KMS-11 (cell line): Measurements from ENCODE around the gene COL13A1.

Experiments
- H2AFZ ChIP-seq: fragments of 200-600 bp; sonication (generic); 2 replicates; pipeline ENCODE4 v1.6.1; 2016; ENCODE audit warnings: antibody characterized with exemption, mixed run types, low read depth
- H3K27ac ChIP-seq: fragments of 200-600 bp; sonication (generic); 2 replicates; pipeline ENCODE4 v1.6.1; 2016; ENCODE audit warnings: mild to moderate bottlenecking, mixed run types
- H3K27me3 ChIP-seq: fragments of 200-600 bp; sonication (generic); 2 replicates; pipeline ENCODE4 v1.6.1; 2017; ENCODE audit warnings: mild to moderate bottlenecking, low read depth, mixed run types, moderate library complexity; ENCODE audit not compliant: insufficient read depth
- H3K36me3 ChIP-seq: fragments of 200-600 bp; sonication (generic); 2 replicates; pipeline ENCODE4 v1.6.1; 2017; ENCODE audit warnings: mild to moderate bottlenecking, mixed run types; ENCODE audit not compliant: insufficient read depth
- H3K4me1 ChIP-seq: fragments of 200-600 bp; sonication (generic); 2 replicates; pipeline ENCODE4 v1.6.1; 2016; ENCODE audit warnings: mild to moderate bottlenecking, low read depth, mixed run types; ENCODE audit not compliant: poor library complexity, severe bottlenecking
- H3K4me2 ChIP-seq: fragments of 200-600 bp; sonication (generic); 2 replicates; pipeline ENCODE4 v1.7.0; 2016; ENCODE audit warnings: mild to moderate bottlenecking, mixed run types
- H3K4me3 ChIP-seq: fragments of 200-600 bp; sonication (generic); IDR thresholded peaks from 2 replicates; pipeline ENCODE4 v1.6.1; 2017; ENCODE audit warnings: low read depth, low read length, mixed read lengths; ENCODE audit not compliant: insufficient read depth
- H3K79me2 ChIP-seq: fragments of 200-600 bp; sonication (generic); 2 replicates; pipeline ENCODE4 v1.6.1; 2016; ENCODE audit warnings: low read depth, mixed run types; ENCODE audit not compliant: insufficient read depth
- H3K9ac ChIP-seq: fragments of 200-600 bp; sonication (generic); 2 replicates; pipeline ENCODE4 v1.6.1; 2016; ENCODE audit warnings: mild to moderate bottlenecking, mixed run types
- H4K20me1 ChIP-seq: fragments of 200-600 bp; sonication (generic); 2 replicates; pipeline ENCODE4 v1.6.1; 2016; ENCODE audit warnings: mild to moderate bottlenecking, mixed run types; ENCODE audit not compliant: insufficient read depth
- TF ChIP-seq, protein P1 (sequence below): fragments of 200-600 bp; sonication (generic); conservative IDR thresholded peaks from 2 replicates; pipeline ENCODE4 v1.6.1; 2017; ENCODE audit warnings: low read depth, mild to moderate bottlenecking, antibody characterized with exemption, low read length, moderate library complexity, mixed read lengths

The COL13A1 gene

DNA sequence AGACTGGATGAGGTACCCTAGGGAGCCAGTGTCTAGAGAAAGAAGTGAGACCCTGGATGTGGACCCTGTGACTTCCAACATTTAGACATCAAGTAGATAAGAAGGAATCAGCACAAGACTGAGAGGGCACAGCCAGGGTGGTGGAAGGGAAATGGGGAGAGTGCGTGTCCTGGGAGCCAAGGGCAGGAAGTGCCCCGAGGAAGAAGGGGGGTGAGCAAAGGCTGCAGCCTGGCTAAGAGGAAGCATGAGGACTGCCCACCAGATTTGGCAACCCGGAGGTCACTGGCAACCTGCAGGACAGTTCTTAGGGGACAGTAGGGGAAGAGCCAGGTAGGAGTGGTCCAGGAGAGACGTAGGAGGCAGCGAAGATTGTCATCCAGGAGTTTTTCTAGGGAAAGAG, 14.8 kb downstream of the COL13A1 start:
- Histone ChIP-seq H3K79me2 (no peaks in the 10 kb centered on the region), H2AFZ (no peak overlapping the region), H3K9ac (no peak overlapping the region), H3K4me2 (no peak overlapping the region), H3K4me1 (no peaks in the 10 kb centered on the region), H3K27me3 (peaks cover 19% of the 10 kb centered on the region; the same call in 1 of the 2 replicates), H3K4me3 (no peak overlapping the region), H3K27ac (no peak overlapping the region), H4K20me1 (no peaks in the 10 kb centered on the region), H3K36me3 (no peaks in the 10 kb centered on the region)
- TF ChIP-seq, protein P1, sequence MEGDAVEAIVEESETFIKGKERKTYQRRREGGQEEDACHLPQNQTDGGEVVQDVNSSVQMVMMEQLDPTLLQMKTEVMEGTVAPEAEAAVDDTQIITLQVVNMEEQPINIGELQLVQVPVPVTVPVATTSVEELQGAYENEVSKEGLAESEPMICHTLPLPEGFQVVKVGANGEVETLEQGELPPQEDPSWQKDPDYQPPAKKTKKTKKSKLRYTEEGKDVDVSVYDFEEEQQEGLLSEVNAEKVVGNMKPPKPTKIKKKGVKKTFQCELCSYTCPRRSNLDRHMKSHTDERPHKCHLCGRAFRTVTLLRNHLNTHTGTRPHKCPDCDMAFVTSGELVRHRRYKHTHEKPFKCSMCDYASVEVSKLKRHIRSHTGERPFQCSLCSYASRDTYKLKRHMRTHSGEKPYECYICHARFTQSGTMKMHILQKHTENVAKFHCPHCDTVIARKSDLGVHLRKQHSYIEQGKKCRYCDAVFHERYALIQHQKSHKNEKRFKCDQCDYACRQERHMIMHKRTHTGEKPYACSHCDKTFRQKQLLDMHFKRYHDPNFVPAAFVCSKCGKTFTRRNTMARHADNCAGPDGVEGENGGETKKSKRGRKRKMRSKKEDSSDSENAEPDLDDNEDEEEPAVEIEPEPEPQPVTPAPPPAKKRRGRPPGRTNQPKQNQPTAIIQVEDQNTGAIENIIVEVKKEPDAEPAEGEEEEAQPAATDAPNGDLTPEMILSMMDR = no peak

DNA sequence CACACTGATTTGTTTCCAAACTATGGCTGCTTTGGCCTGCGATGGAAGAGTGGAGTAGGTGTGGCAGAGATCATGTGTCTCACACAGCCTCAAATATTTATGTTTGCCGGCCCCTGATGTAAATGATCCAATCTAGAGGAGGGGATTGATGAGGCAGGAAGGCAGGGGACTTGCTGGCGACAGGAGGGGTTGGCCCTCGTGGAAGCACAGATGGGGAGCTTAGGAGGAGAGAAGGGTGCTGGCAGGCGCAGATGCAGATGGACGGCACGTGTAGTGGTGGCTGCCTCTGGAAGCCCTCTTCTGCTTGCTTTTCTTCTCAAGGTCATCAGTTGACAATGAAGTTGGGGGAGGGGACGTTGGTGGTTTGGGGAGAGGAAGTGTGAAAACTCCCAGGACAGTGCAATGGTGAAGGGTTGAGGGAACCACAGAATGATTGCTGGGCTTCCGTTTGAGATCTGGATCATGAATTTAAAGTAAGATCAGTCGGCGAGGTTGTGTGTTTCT, 15.4 kb downstream of the COL13A1 start:
- no peak overlapping the region for H2AFZ ChIP-seq
- no peak overlapping the region for H3K4me3 ChIP-seq
- H3K4me1 ChIP-seq = no peaks in the 10 kb centered on the region
- H3K27ac ChIP-seq = no peak overlapping the region
- H3K27me3 ChIP-seq = peaks cover 21% of the 10 kb centered on the region; the same call in 1 of the 2 replicates
- no peaks in the 10 kb centered on the region for H3K79me2 ChIP-seq
- H3K36me3 ChIP-seq = no peaks in the 10 kb centered on the region
- no peak overlapping the region for H3K4me2 ChIP-seq
- H3K9ac ChIP-seq = no peak overlapping the region
- H4K20me1 ChIP-seq = no peaks in the 10 kb centered on the region
- TF ChIP-seq, protein P1 = no peak

- Histone ChIP-seq H3K27ac (no peak overlapping the region), H3K9ac (no peak overlapping the region), H3K79me2 (no peaks in the 10 kb centered on the region), H3K36me3 (no peaks in the 10 kb centered on the region), H3K4me2 (no peak overlapping the region), H3K27me3 (peaks cover 23% of the 10 kb centered on the region; the same call in 1 of the 2 replicates), H3K4me1 (no peaks in the 10 kb centered on the region), H2AFZ (no peak overlapping the region), H4K20me1 (no peaks in the 10 kb centered on the region), H3K4me3 (no peak overlapping the region)
- TF ChIP-seq, protein P1 = no peak
Measured at GRCh38 chr10:69818676-69819239, 17.1 kb downstream of the COL13A1 start.

DNA sequence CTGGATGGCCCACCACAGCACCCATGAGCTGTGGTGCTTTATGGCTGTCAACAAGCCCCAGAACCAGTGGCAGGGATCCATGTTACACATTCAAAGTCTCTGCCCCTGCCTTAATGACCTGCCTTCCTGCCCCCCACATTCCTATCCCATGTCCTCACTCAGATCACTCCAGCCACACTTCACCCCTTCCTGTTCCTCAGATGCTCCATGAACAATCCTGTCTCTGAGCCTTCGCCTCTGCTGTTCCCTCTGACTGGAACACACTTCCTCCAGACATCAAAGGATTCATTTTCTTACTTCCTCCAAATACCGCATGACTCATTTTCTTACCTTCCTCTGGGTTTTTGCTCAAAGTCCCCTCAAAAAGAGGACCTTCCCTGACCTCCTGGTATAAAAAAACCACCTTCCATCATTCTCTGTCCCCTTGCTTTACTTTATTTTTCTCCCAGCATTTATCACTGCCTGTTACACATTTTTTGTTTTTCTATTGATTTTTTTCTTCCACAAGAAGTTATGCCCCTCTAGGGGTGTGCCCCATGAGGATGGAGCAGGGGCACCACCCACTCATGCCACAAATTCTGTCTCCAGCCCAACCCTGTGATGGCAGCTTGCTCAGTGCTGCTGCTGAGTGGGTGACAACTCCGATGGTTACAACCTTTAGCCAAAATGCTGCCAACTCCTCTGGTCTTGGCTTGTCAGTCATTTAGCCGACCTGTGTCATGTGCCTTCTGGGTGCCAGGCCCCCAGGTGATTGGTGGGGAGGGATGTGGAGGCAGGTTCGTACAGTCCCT, 18.2 kb downstream of the COL13A1 start:
- H2AFZ ChIP-seq = no peak overlapping the region
- H3K4me1 ChIP-seq = no peaks in the 10 kb centered on the region
- H3K9ac ChIP-seq = no peak overlapping the region
- no peak overlapping the region for H3K4me2 ChIP-seq
- TF ChIP-seq, protein P1 = no peak
- H3K79me2 ChIP-seq = no peaks in the 10 kb centered on the region
- H3K27ac ChIP-seq = no peak overlapping the region
- no peaks in the 10 kb centered on the region for H3K36me3 ChIP-seq
- H3K27me3 ChIP-seq = peaks cover 22% of the 10 kb centered on the region; the same call in 1 of the 2 replicates
- no peak overlapping the region for H3K4me3 ChIP-seq
- H4K20me1 ChIP-seq = no peaks in the 10 kb centered on the region
